BJ (cell line): ENCODE data around the gene MFAP2. TPM values are rescaled to one million over a fixed set of nuclear protein-coding genes. Genes with fewer than 3 reads are reported as not detected.

Experiments
- CTCF ChIA-PET: fragments of 350-600 bp; formaldehyde crosslinking; extraction: SDS; loops from one replicate; lab custom pipeline; 2021; ENCODE audit warnings: antibody characterized with exemption, inconsistent platforms; lab: Yijun Ruan, JAX
- POLR2A ChIA-PET: fragments of 300-600 bp; sonication (Branson Sonifier 250); formaldehyde crosslinking; extraction: SDS; loops from one replicate; lab custom pipeline; 2021; ENCODE audit warnings: antibody characterized with exemption; lab: Charles Lee
- DNase-seq: peaks from one replicate; pipeline ENCODE4 v3.0.0-alpha.2; 2011; ENCODE audit warnings: low read depth
- H3K27me3 ChIP-seq: 2 replicates; pipeline ENCODE4 v1.6.0; 2011; ENCODE audit warnings: low read length; ENCODE audit not compliant: control insufficient read depth, insufficient read depth
- H3K36me3 ChIP-seq: 2 replicates; pipeline ENCODE4 v1.5.1; 2011; ENCODE audit warnings: low read length; ENCODE audit not compliant: control insufficient read depth, insufficient read depth
- H3K4me3 ChIP-seq: 2 replicates; pipeline ENCODE4 v1.5.1; 2011; ENCODE audit warnings: low read depth, mild to moderate bottlenecking, control low read depth, low read length
- CTCF ChIP-seq: IDR thresholded peaks from 2 replicates; pipeline ENCODE4 v1.5.1; 2011; ENCODE audit warnings: low read depth, mild to moderate bottlenecking, control low read depth, inconsistent platforms, low read length, moderate library complexity; ENCODE audit not compliant: insufficient read depth
- polyA plus RNA-seq: library from polyadenylated mRNA; depleted of rRNA; stranded (reverse); fragments of >200 nt; gene quantifications from 2 replicates; pipeline ENCODE4 v1.2.3, GENCODE V29; 2011

MFAP2 gene
- polyA plus RNA-seq, 1 experiment: 115 TPM

- Histone ChIP-seq H3K4me3 (peak overlapping the region; percentile 66), H3K27me3 (no peaks in the 10 kb centered on the region), H3K36me3 (peaks cover 4% of the 10 kb centered on the region)
- TF ChIP-seq CTCF: no peak
- peak; percentile 90 for DNase-seq
- POLR2A ChIA-PET: interaction anchor here (0.6 kb wide), 1 partner anchor 30 kb away, joined by 3 read pairs; no protein-coding TSS in a partner anchor
- CTCF ChIA-PET: interaction anchor here (1.1 to 2.4 kb wide), 6 partner anchors 11 to 67 kb away, joined by 3 to 15 read pairs (median 6); no protein-coding TSS in a partner anchor
These were observed 1.6 kb downstream of the MFAP2 start for GRCh38 chr1:16978567-16979474.

- Histone ChIP-seq H3K36me3 (peaks cover 5% of the 10 kb centered on the region), H3K27me3 (no peaks in the 10 kb centered on the region), H3K4me3 (no peak overlapping the region)
- ChIA-PET CTCF (interaction anchor here (1.3 to 2.4 kb wide), 4 partner anchors 16 to 68 kb away, joined by 5 to 15 read pairs (median 6); no protein-coding TSS in a partner anchor), POLR2A (no interaction called here)
- no peak for TF ChIP-seq CTCF
- no peak for DNase-seq
These were observed 2.3 kb downstream of the MFAP2 start for GRCh38 chr1:16978139-16978538.

- H3K36me3 ChIP-seq: peaks cover 7% of the 10 kb centered on the region
- POLR2A ChIA-PET: no interaction called here
- TF ChIP-seq CTCF: no peak
- no peaks in the 10 kb centered on the region for H3K27me3 ChIP-seq
- no peak overlapping the region for H3K4me3 ChIP-seq
- CTCF ChIA-PET: interaction anchor here (1.2 to 2.4 kb wide), 3 partner anchors 9 to 68 kb away, joined by 3 to 15 read pairs (median 8); no protein-coding TSS in a partner anchor
- DNase-seq: no peak
These were observed 3.0 kb downstream of the MFAP2 start for GRCh38 chr1:16977377-16977776.

- DNase-seq: no peak
- Histone ChIP-seq H3K27me3 (no peaks in the 10 kb centered on the region), H3K4me3 (no peak overlapping the region), H3K36me3 (peaks cover 7% of the 10 kb centered on the region)
- ChIA-PET POLR2A (no interaction called here), CTCF (interaction anchor here (1.2 kb wide), 1 partner anchor 10 kb away, joined by 3 read pairs; no protein-coding TSS in a partner anchor)
- no peak for TF ChIP-seq CTCF
These were observed 3.5 kb downstream of the MFAP2 start for GRCh38 chr1:16976966-16977365.

- ChIA-PET CTCF (interaction anchor here (1.0 to 1.3 kb wide), 2 partner anchors 11 to 15 kb away, joined by 3 to 4 read pairs; no protein-coding TSS in a partner anchor), POLR2A (no interaction called here)
- H3K4me3 ChIP-seq: no peak overlapping the region
- H3K36me3 ChIP-seq: peaks cover 9% of the 10 kb centered on the region
- DNase-seq: no peak
- TF ChIP-seq CTCF: no peak
- no peaks in the 10 kb centered on the region for H3K27me3 ChIP-seq
These were observed 4.6 kb downstream of the MFAP2 start for GRCh38 chr1:16975838-16976237.
